Cortex of kidney (tissue), 1 donor: Measurements from ENCODE around the gene GRIN3A.

Experiments used
- DNase-seq: peaks from one replicate; lab custom pipeline; 2025; lab: John Stamatoyannopoulos, UW

GRIN3A gene

GRCh38 chr9:101705135-101705661, 33.2 kb downstream of the GRIN3A start:
- DNase-seq, result no peak

GRCh38 chr9:101702257-101702656, 36.2 kb downstream of the GRIN3A start:
- DNase-seq, result no peak

GRCh38 chr9:101693546-101694336, 44.7 kb downstream of the GRIN3A start:
- DNase-seq, result no peak

- DNase-seq, result no peak
Measured at GRCh38 chr9:101691657-101692056, 46.8 kb downstream of the GRIN3A start.

GRCh38 chr9:101689039-101689438, 49.4 kb downstream of the GRIN3A start:
- DNase-seq, result no peak

- DNase-seq, result no peak
Measured at GRCh38 chr9:101684665-101685064, 53.8 kb downstream of the GRIN3A start.

- no peak for DNase-seq
Measured at GRCh38 chr9:101683236-101683635, 55.2 kb downstream of the GRIN3A start.

GRCh38 chr9:101677861-101678260, 60.6 kb downstream of the GRIN3A start:
- DNase-seq, result no peak

GRCh38 chr9:101675341-101675740, 63.1 kb downstream of the GRIN3A start:
- no peak for DNase-seq

GRCh38 chr9:101674165-101674564, 64.3 kb downstream of the GRIN3A start:
- DNase-seq, result no peak

GRCh38 chr9:101673642-101674041, 64.8 kb downstream of the GRIN3A start:
- no peak for DNase-seq

- no peak for DNase-seq
Measured at GRCh38 chr9:101671567-101671966, 66.9 kb downstream of the GRIN3A start.

GRCh38 chr9:101668421-101668820, 70.0 kb downstream of the GRIN3A start:
- no peak for DNase-seq

- DNase-seq, result no peak
Measured at GRCh38 chr9:101664453-101664852, 74.0 kb downstream of the GRIN3A start.

- DNase-seq, result no peak
Measured at GRCh38 chr9:101652601-101653175, 85.8 kb downstream of the GRIN3A start.

GRCh38 chr9:101650142-101650541, 88.3 kb downstream of the GRIN3A start:
- no peak for DNase-seq

- no peak for DNase-seq
Measured at GRCh38 chr9:101648493-101648892, 90.0 kb downstream of the GRIN3A start.

- DNase-seq, result no peak
Measured at GRCh38 chr9:101639785-101640665, 98.4 kb downstream of the GRIN3A start.

GRCh38 chr9:101639311-101639710, 99.1 kb downstream of the GRIN3A start:
- no peak for DNase-seq

- no peak for DNase-seq
Measured at GRCh38 chr9:101636247-101636646, 102.2 kb downstream of the GRIN3A start.

GRCh38 chr9:101635473-101635872, 103.0 kb downstream of the GRIN3A start:
- no peak for DNase-seq

- DNase-seq, result no peak
Measured at GRCh38 chr9:101634741-101635409, 103.6 kb downstream of the GRIN3A start.
